Mesothelial cell of epicardium (in vitro differentiated cells): ENCODE data around the gene CCDC196. TPM values are rescaled to one million over a fixed set of nuclear protein-coding genes. Genes with fewer than 3 reads are reported as not detected.

Source experiments
- DNase-seq, 2 experiments: peaks; one replicate each; pipeline ENCODE4 v3.0.0; 2021; ENCODE audit warnings: low spot score in 2 of 2; ENCODE audit not compliant: unreplicated experiment in 2 of 2
- H3K27ac Mint-ChIP-seq: 2 replicates; pipeline ENCODE4 v1.8.0; 2021; ENCODE audit warnings: mixed read lengths
- H3K27me3 Mint-ChIP-seq: 2 replicates; pipeline ENCODE4 v1.8.0; 2021; ENCODE audit warnings: low read depth, mixed read lengths
- H3K36me3 Mint-ChIP-seq: 2 replicates; pipeline ENCODE4 v1.8.0; 2021; ENCODE audit warnings: mixed read lengths
- H3K4me1 Mint-ChIP-seq: 2 replicates; pipeline ENCODE4 v1.8.0; 2021; ENCODE audit warnings: mixed read lengths
- H3K4me3 Mint-ChIP-seq: 2 replicates; pipeline ENCODE4 v1.8.0; 2021; ENCODE audit warnings: mild to moderate bottlenecking, moderate library complexity, mixed read lengths
- H3K9me3 Mint-ChIP-seq: 2 replicates; pipeline ENCODE4 v1.8.0; 2021; ENCODE audit warnings: mixed read lengths
- CTCF ChIP-seq: fragments of 200-600 bp; sonication (generic); IDR thresholded peaks from one replicate; pipeline ENCODE4 v1.5.0; 2021; ENCODE audit warnings: antibody characterized with exemption; ENCODE audit not compliant: unreplicated experiment
- total RNA-seq: library from RNA; stranded (reverse); gene quantifications from 3 replicates; pipeline ENCODE4 v1.2.1, GENCODE V29; 2021

The CCDC196 gene
- total RNA-seq, 1 donor from 2014 or later = not detected

DNA sequence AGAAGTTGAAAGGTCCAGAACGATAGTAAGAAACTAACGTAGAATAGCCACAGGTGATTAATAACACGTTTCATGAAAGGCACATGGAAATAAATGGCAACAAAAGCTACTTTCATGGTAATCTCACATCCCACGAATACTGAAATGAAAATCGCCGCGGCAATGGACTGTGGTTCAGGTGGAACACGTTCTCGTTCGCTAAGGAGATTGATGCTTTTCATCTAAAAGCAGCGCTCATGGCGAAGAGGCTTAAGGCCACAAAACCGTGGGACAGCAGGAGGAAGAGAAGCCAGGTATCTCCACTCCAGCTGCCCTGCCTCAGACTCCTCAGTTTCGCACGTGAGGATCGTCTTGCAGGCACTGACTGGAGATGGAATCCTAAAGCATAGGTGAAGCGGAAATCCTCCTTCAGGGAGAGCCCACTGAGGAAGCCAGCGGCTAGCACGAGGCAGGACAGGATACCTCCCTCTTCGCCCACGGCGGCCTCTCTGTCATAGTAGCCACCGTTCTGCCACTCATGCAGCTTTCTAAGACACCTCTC is 21.1 kb downstream of the CCDC196 start:
- no peaks in the 10 kb centered on the region for H3K9me3 Mint-ChIP-seq
- peak overlapping the region; percentile 91 for H3K4me3 Mint-ChIP-seq
- H3K36me3 Mint-ChIP-seq = no peaks in the 10 kb centered on the region
- peaks cover 18% of the 10 kb centered on the region for H3K27me3 Mint-ChIP-seq
- peak overlapping the region; percentile 96 for H3K27ac Mint-ChIP-seq
- no peak for TF ChIP-seq CTCF
- DNase-seq = no peak
- peaks cover 15% of the 10 kb centered on the region for H3K4me1 Mint-ChIP-seq

DNA sequence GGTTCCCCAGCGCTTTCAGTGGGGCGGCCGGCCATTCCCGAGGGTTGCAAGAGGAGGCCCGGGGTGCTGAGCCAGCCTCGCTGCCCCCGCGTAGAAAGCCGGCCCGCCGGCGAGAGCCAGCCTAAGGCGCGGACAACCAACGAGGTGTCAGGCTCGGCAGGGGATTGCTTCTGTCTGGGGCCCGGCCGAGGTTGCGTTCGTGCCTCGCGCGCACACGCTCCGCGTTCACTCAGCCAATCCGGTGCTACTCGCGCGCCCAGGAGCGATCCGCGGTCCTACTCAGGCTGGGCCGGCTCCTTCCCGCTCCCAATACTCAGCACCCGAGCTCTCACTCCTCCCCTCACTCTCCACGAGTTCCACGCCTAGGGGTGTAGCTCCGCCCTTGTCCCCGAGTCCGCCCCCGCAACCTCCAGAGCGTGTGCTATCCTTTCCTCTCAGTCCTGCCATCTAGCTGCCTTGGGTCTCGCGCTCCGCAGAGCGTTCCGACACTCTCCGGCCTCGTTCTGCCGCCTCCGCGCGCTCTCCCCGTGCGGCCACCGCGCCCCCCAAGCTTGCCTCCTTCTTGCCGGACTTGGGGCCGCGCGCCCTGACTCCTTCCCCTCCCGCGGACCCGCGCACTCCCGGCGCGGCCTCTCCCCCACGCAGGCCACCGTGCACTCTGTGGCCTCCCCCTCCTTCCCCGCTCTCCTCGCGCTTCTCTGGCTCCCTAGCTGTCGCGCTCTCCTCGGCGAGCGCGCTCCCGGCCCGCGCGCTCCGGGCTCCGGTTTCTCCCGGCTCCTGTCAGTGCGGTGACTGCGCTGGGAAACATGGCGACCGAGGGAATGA is 21.8 kb downstream of the CCDC196 start, which contains the start of gene GPHN:
Gene GPHN, plus strand, starts transcription at position 426 of the 825 bp plus-strand sequence.
- DNase-seq = peak; percentile 80 to 90
- no peak for TF ChIP-seq CTCF
- H3K27me3 Mint-ChIP-seq = peaks cover 18% of the 10 kb centered on the region
- no peaks in the 10 kb centered on the region for H3K9me3 Mint-ChIP-seq
- no peaks in the 10 kb centered on the region for H3K36me3 Mint-ChIP-seq
- H3K4me3 Mint-ChIP-seq = peak within 1 kb of the TSS; percentile 91
- peak within 1 kb of the TSS; percentile 96 for H3K27ac Mint-ChIP-seq
- peaks cover 15% of the 10 kb centered on the region for H3K4me1 Mint-ChIP-seq

- H3K4me3 Mint-ChIP-seq = peak overlapping the region; percentile 91
Observed at GRCh38 chr14:66508547-66508845, 22.3 kb downstream of the CCDC196 start.

DNA sequence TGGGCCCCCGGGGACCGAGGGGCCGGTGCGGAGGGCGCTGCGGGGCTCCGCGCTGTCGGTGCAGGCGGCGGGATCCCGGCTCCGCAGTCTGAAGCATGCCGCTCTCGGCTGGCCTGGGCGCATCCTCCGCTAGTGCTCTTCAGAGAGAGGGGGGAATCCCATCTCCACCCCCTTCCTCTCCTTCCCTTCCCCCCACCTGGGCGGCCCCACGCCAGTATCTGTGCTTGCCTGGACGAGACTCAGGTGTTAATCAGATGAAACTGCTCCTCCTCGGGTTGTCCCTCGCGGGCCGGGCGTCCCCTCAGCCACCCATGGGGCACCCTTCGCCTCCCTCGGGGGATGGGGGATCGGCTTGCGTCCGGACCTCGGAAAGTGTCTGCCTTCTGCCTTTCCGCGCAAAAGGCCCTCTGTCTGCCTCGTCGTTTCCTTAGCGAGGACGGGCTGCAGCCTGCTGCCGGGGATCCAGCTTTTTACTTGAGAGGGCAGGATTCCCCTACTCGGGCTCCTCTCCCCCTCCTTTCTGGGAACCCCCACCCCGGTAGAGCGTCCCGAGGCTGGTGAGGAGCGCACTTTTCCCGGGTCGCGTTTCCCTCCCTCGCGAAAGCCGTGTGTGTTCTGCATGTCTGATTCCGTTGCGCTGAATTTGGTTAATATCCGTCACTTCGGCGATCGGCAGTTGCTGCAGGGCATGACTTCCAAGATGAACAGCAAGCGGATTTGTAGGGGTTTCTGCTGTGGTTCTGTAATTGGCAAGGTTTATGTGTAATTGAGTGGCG is 22.9 kb downstream of the CCDC196 start:
- no peaks in the 10 kb centered on the region for H3K9me3 Mint-ChIP-seq
- DNase-seq = peak; percentile 20 to 59
- peak overlapping the region; percentile 78 for H3K27ac Mint-ChIP-seq
- peaks cover 19% of the 10 kb centered on the region for H3K4me1 Mint-ChIP-seq
- no peak for TF ChIP-seq CTCF
- H3K4me3 Mint-ChIP-seq = peak overlapping the region; percentile 91
- H3K27me3 Mint-ChIP-seq = peaks cover 20% of the 10 kb centered on the region
- H3K36me3 Mint-ChIP-seq = no peaks in the 10 kb centered on the region

More at GRCh38 chr14:66508547-66508845, 22.3 kb downstream of the CCDC196 start:
- Mint-ChIP-seq H3K27me3 (peaks cover 20% of the 10 kb centered on the region), H3K27ac (peak overlapping the region; percentile 96), H3K36me3 (no peaks in the 10 kb centered on the region), H3K4me1 (peaks cover 19% of the 10 kb centered on the region), H3K9me3 (no peaks in the 10 kb centered on the region)
- DNase-seq = no peak
- no peak for TF ChIP-seq CTCF

DNA sequence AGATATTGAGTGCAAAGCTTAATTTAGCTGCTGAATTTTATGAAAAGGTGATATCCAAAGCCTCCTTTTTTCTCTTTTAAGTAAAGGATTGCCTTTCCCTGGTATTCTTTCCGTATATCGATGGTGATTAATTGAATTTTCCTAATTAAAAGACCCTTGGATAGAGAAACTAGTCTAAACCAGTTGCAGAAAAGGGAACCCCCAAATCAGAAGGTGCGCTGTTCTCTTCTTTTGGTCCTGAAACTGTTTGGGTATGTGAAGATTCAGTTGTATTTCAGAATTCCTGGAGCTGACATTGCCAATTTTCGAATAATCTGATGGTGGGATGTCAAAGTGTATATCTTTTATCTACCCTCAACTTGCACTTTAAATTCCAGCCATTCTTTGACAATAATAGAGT is 23.7 kb downstream of the CCDC196 start:
- Mint-ChIP-seq H3K27me3 (peaks cover 20% of the 10 kb centered on the region), H3K4me1 (peaks cover 19% of the 10 kb centered on the region)
- no peak for DNase-seq

More for the DNA sequence above, 23.7 kb downstream of the CCDC196 start:
- TF ChIP-seq CTCF = no peak
- H3K9me3 Mint-ChIP-seq = no peaks in the 10 kb centered on the region
- no peak overlapping the region for H3K27ac Mint-ChIP-seq
- no peaks in the 10 kb centered on the region for H3K36me3 Mint-ChIP-seq
- peak overlapping the region; percentile 91 for H3K4me3 Mint-ChIP-seq
